Measurements from ENCODE around the gene ANKLE2.

ANKLE2 gene

DNA sequence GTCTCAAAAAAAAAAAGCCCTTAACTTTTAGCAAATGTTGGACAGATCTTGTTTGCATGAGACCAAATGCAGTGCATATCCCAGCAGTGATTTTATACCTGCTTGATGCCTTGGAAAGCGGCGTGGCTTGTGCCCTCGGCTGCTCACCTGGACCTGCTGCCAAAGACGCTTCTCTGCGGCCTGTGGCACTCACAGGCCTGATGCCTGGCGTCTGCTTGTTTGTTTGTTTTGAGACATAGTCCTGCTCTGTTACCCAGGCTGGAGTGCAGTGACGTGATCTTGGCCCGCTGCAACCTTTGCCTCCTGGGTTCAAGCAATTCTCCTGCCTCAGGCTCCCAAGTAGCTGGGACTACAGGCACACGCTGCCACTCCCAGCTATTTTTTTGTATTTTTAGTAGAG lies 45.8 kb downstream of the ANKLE2 start:
- DNase-seq (ENCODE audit: low read depth): no peak
- H3K4me3 ChIP-seq (ENCODE audit: low read length): no peak overlapping the region
- TF ChIP-seq, protein P1, sequence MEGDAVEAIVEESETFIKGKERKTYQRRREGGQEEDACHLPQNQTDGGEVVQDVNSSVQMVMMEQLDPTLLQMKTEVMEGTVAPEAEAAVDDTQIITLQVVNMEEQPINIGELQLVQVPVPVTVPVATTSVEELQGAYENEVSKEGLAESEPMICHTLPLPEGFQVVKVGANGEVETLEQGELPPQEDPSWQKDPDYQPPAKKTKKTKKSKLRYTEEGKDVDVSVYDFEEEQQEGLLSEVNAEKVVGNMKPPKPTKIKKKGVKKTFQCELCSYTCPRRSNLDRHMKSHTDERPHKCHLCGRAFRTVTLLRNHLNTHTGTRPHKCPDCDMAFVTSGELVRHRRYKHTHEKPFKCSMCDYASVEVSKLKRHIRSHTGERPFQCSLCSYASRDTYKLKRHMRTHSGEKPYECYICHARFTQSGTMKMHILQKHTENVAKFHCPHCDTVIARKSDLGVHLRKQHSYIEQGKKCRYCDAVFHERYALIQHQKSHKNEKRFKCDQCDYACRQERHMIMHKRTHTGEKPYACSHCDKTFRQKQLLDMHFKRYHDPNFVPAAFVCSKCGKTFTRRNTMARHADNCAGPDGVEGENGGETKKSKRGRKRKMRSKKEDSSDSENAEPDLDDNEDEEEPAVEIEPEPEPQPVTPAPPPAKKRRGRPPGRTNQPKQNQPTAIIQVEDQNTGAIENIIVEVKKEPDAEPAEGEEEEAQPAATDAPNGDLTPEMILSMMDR (conservative IDR thresholded peaks at IDR 0.05; ENCODE audit: low read depth, low read length): no peak

DNA sequence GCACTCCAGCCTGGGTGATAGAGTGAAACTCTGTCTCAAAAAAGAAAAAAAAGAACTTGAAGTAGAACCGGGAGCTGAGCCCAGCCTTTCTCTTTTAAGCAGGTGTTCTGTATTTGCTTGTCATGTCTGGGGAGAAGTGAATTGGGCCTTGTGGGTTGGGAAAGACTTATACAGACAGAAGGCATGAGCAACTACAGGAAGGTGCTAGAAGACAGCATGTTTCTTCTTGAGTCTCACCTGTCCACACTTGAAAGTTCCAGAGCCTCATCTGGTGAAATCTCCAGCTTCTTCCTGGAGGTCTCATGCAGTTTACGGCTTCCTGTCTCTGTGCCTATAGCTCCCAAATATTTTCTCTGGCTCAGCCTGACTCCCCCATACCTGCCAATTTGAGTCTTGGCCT lies 48.5 kb downstream of the ANKLE2 start:
- no peak for DNase-seq (ENCODE audit: low read depth)
- TF ChIP-seq, protein P1 (conservative IDR thresholded peaks at IDR 0.05; ENCODE audit: low read depth, low read length): no peak
- H3K4me3 ChIP-seq (ENCODE audit: low read length): no peak overlapping the region

DNA sequence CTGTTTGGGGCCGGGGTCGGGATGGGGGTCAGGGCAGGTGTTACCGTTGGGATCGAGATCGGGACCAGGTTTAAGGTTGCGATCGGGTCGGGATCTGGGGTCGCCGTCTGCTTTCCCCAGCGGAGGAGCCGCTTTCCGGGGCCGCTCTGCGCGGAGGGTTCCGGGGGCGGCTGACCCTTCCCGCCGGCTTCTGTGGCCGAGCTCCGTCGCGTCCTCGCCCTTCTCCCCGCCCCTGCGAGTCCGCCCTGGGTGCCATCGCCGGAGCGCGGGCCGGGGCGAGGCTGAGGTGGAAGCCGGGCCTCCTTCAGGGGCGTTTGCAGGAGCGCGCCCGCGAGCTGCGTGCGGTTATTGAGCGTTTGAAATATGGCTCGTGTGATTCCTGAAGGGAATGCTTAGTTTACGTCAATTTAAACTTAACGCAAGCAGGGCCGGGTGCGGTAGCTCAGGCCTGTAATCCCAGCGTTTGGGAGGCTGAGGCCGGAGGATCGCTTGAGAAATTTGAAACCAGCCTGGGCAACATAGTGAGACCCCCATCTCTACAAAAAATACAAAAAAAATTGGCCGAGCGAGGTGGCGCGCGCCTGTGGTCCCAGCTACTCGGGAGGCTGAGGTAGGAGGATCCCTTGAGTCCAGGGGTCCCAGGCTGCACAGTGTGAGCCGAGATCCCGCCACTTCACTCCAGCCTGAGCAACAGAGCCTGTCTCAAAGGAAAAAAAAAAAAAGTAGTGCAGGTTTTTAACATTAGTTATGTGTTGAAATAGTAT lies 50.4 kb downstream of the ANKLE2 start:
- peak overlapping the region; percentile 82 for H3K4me3 ChIP-seq (ENCODE audit: low read length)
- DNase-seq (ENCODE audit: low read depth): no peak
- TF ChIP-seq, protein P1 (conservative IDR thresholded peaks at IDR 0.05; ENCODE audit: low read depth, low read length): no peak

DNA sequence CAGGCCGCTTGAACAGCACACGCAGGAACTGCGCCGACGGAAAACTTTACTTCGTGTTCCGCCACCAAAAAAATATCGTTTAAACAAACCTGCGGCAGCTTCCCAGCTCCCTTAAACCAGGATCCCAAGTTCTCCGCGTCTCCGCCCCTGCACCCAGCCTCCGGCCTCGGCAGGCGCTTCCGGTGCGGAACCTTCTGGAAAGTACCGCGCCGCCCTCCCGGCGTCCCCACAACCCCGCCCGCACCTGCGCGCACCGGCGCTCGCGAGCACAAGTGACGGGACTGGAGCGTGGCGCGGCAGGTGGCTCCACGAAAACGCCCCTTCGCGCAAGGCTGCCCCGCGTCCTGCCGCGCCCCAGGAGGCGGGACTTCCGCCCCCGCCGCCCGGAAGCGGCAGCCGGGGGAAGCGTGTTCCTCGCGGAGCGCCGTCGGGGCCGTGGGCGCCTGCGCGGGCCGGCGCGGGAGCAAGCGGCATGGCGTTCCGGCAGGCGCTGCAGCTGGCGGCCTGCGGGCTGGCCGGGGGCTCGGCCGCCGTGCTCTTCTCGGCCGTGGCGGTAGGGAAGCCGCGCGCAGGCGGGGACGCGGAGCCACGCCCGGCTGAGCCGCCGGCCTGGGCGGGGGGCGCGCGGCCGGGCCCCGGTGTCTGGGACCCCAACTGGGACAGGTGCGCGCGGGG lies 51.1 kb downstream of the ANKLE2 start, which contains the start of gene PGAM5:
Gene PGAM5, plus strand, starts transcription at position 438 of the 675 bp plus-strand sequence. Its CDS starts 35 bp downstream, at position 473.
- peak within 1 kb of the TSS; percentile 82 for H3K4me3 ChIP-seq (ENCODE audit: low read length)
- TF ChIP-seq, protein P1 (conservative IDR thresholded peaks at IDR 0.05; ENCODE audit: low read depth, low read length): no peak
- no peak for DNase-seq (ENCODE audit: low read depth)

DNA sequence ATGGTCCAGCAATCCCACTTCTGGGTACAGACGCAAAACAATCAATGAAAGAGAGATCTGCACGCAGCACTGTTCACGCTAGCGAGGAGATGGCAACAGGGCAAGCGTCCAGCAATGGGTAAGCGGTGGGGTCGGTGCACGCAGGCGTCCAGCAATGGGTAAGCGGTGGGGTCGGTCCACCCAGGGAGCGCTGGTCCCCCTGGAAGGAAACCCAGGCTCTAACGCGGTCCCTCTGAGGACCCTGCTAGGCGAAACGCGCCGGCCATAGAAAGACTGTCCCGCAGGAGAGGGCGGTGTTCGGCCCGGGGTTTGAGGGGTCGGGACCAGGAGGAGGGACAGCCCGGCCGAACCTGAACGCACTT lies 51.6 kb downstream of the ANKLE2 start:
- H3K4me3 ChIP-seq (ENCODE audit: low read length): peak overlapping the region; percentile 82
- no peak for DNase-seq (ENCODE audit: low read depth)
- TF ChIP-seq, protein P1 (conservative IDR thresholded peaks at IDR 0.05; ENCODE audit: low read depth, low read length): no peak

DNA sequence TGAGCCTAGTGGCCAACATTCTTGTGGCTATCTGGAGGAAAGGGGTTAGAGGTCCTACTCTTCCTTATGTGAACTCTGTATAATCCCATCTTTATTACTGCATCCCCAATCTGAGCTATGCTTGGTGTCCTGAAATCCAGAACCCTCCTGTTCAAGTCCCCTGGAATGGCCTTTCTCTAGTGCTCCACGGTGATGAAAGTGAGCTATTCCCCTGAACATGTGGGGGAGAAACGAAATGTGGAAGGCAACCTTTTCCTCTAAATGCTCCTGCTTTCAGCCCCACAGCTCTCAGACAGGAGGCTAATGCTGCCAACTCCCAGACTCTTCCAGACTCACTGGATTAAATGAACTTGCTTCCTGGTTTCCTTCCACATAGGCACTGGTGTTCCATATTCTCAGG lies 53.5 kb downstream of the ANKLE2 start:
- no peak for DNase-seq (ENCODE audit: low read depth)
- TF ChIP-seq, protein P1 (conservative IDR thresholded peaks at IDR 0.05; ENCODE audit: low read depth, low read length): no peak
- no peak overlapping the region for H3K4me3 ChIP-seq (ENCODE audit: low read length)

DNA sequence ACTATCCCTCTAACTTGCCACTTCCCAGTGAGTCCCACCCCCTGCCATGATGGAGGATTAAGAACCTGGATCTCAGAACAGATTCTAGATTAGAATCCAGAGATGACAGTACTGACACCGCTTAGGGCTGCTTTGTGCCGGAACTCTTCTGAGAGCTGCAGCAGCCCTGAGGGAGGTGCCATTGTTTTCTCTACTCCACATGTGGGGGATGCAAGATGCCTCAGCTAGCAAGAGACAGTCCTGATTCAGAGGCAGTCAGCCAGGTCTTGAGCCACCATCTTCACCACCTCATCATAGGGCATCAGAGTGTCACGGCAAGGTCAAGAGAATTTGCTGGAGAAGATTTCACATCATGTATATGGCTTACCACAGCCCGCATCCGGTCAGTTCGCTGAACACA lies 54.4 kb downstream of the ANKLE2 start:
- DNase-seq (ENCODE audit: low read depth): no peak
- TF ChIP-seq, protein P1 (conservative IDR thresholded peaks at IDR 0.05; ENCODE audit: low read depth, low read length): no peak
- H3K4me3 ChIP-seq (ENCODE audit: low read length): no peak overlapping the region

Data from retinal pigment epithelial cell (primary cell).